SK-N-SH (cell line): ENCODE results near the gene CERKL. TPM values are rescaled to one million over a fixed set of nuclear protein-coding genes. Genes with fewer than 3 reads are reported as not detected.

ENCODE experiments used
- CTCF ChIA-PET: fragments of 300-600, 350-600 bp; formaldehyde crosslinking; extraction: SDS; loops from one replicate; lab custom pipeline; 2021; lab: Yijun Ruan, JAX
- POLR2A ChIA-PET: fragments of 350-600 bp; sonication (Branson Sonifier 250); formaldehyde crosslinking; extraction: SDS; loops from one replicate; lab custom pipeline; 2020; ENCODE audit warnings: antibody characterized with exemption, inconsistent platforms; lab: Yijun Ruan, JAX
- DNase-seq: peaks from one replicate; pipeline ENCODE4 v3.0.0; 2012
- H2AFZ ChIP-seq: fragments of 200-600 bp; sonication (generic); 2 replicates; pipeline ENCODE4 v1.8.1; 2016; ENCODE audit warnings: antibody characterized with exemption, mild to moderate bottlenecking, low read depth
- H3F3A ChIP-seq: fragments of 200-600 bp; sonication (generic); replicated peaks from 2 replicates; pipeline ENCODE3; 2016; ENCODE audit warnings: antibody characterized with exemption, mild to moderate bottlenecking; ENCODE audit not compliant: insufficient read depth
- H3K27ac ChIP-seq, 2 experiments: fragments of 200-500 bp in 1 of 2; fragments of 200-600 bp in 1 of 2; sonication (Bioruptor generic) in 1 of 2; sonication (generic), shearing (Covaris generic) in 1 of 2; 2 replicates each; pipeline versions ENCODE4 v1.5.1 to v1.6.1; 2014 to 2016; ENCODE audit warnings: low read depth in 2 of 2, inconsistent platforms in 1 of 2, low read length in 1 of 2, mild to moderate bottlenecking in 1 of 2, mixed read lengths in 1 of 2
- H3K27me3 ChIP-seq: fragments of 200-600 bp; sonication (generic), shearing (Covaris generic); 2 replicates; pipeline ENCODE4 v1.6.1; 2016; ENCODE audit warnings: mixed run types; ENCODE audit not compliant: insufficient read depth
- H3K36me3 ChIP-seq, 2 experiments: fragments of 200-500 bp in 1 of 2; fragments of 200-600 bp in 1 of 2; sonication (Bioruptor generic) in 1 of 2; sonication (generic) in 1 of 2; replicated peaks in 1 of 2; 2 replicates each; pipeline versions ENCODE3 to v1.5.1; 2014 to 2016; ENCODE audit warnings: low read length in 1 of 2, mild to moderate bottlenecking in 1 of 2; ENCODE audit not compliant: insufficient read depth in 2 of 2, control insufficient read depth in 1 of 2
- H3K4me1 ChIP-seq, 2 experiments: fragments of 200-500 bp in 1 of 2; fragments of 200-600 bp in 1 of 2; sonication (Bioruptor generic) in 1 of 2; sonication (generic), shearing (Covaris generic) in 1 of 2; 2 replicates each; pipeline versions ENCODE4 v1.5.1 to v1.6.1; 2014 to 2016; ENCODE audit warnings: low read depth in 1 of 2, low read length in 1 of 2, mixed run types in 1 of 2; ENCODE audit not compliant: insufficient read depth in 2 of 2, control insufficient read depth in 1 of 2
- H3K4me2 ChIP-seq: fragments of 200-600 bp; sonication (generic), shearing (Covaris generic); 2 replicates; pipeline ENCODE4 v1.6.1; 2017; ENCODE audit warnings: mixed run types
- H3K4me3 ChIP-seq, 2 experiments: fragments of 200-500 bp in 1 of 2; fragments of 200-600 bp in 1 of 2; sonication (Bioruptor generic) in 1 of 2; sonication (generic), shearing (Covaris generic) in 1 of 2; 2 replicates each; pipeline versions ENCODE4 v1.5.1 to v1.8.1; 2014 to 2016; ENCODE audit warnings: low read depth in 2 of 2, inconsistent platforms in 1 of 2, low read length in 1 of 2, mild to moderate bottlenecking in 1 of 2, mixed read lengths in 1 of 2, moderate library complexity in 1 of 2
- H3K79me2 ChIP-seq: fragments of 200-600 bp; sonication (generic); 2 replicates; pipeline ENCODE4 v1.8.1; 2017; ENCODE audit warnings: mild to moderate bottlenecking; ENCODE audit not compliant: insufficient read depth
- H3K9ac ChIP-seq: fragments of 200-600 bp; sonication (generic); 2 replicates; pipeline ENCODE4 v1.6.1; 2017; ENCODE audit warnings: mixed run types
- H3K9me2 ChIP-seq: fragments of 200-600 bp; sonication (generic); 2 replicates; pipeline ENCODE4 v1.6.1; 2017; ENCODE audit warnings: mixed run types
- H3K9me3 ChIP-seq: fragments of 200-600 bp; sonication (generic); 2 replicates; pipeline ENCODE4 v1.6.1; 2017; ENCODE audit warnings: mixed run types, mild to moderate bottlenecking, moderate library complexity
- H4K20me1 ChIP-seq: fragments of 200-600 bp; sonication (generic); 2 replicates; pipeline ENCODE4 v1.6.1; 2017; ENCODE audit warnings: mild to moderate bottlenecking, mixed run types; ENCODE audit not compliant: insufficient read depth
- CHD2 ChIP-seq: fragments of 150-350 bp; IDR thresholded peaks from 2 replicates; pipeline ENCODE4 v1.6.1; 2018; ENCODE audit warnings: low read length; ENCODE audit not compliant: partially characterized antibody
- ELF1 ChIP-seq: IDR thresholded peaks from 2 replicates; pipeline ENCODE4 v1.4.0; 2012
- EZH2phosphoT487 ChIP-seq: fragments of 200-600 bp; sonication (generic); IDR thresholded peaks from 2 replicates; pipeline ENCODE4 v1.6.1; 2017; ENCODE audit warnings: low read depth, mixed run types, mild to moderate bottlenecking, antibody characterized with exemption, moderate library complexity, borderline replicate concordance
- FOXM1 ChIP-seq: IDR thresholded peaks from 2 replicates; pipeline ENCODE4 v1.4.0; 2012; ENCODE audit warnings: low read depth, mild to moderate bottlenecking
- MEF2A ChIP-seq: IDR thresholded peaks from 2 replicates; pipeline ENCODE4 v1.4.0; 2012; ENCODE audit warnings: low read depth, borderline replicate concordance
- MXI1 ChIP-seq: IDR thresholded peaks from 2 replicates; pipeline ENCODE4 v1.6.1; 2012; ENCODE audit warnings: mild to moderate bottlenecking, low read depth, low read length, improper control_type of control experiment
- NFIC ChIP-seq: IDR thresholded peaks from 2 replicates; pipeline ENCODE4 v1.4.0; 2012; ENCODE audit warnings: borderline replicate concordance
- NRF1 ChIP-seq: IDR thresholded peaks from 2 replicates; pipeline ENCODE4 v1.6.1; 2012; ENCODE audit warnings: low read depth, mild to moderate bottlenecking, low read length
- PBX3 ChIP-seq: IDR thresholded peaks from 2 replicates; pipeline ENCODE4; 2012
- POLR2AphosphoS5 ChIP-seq: IDR thresholded peaks from 2 replicates; pipeline ENCODE4 v1.6.1; 2012; ENCODE audit warnings: low read depth, low read length
- RAD21 ChIP-seq: IDR thresholded peaks from 2 replicates; pipeline ENCODE4 v1.6.1; 2012; ENCODE audit warnings: mild to moderate bottlenecking, low read length
- RCOR1 ChIP-seq: fragments of 150-350 bp; IDR thresholded peaks from 2 replicates; pipeline ENCODE4 v1.6.1; 2017; ENCODE audit warnings: antibody characterized with exemption, low read length
- RFX5 ChIP-seq: IDR thresholded peaks from 2 replicates; pipeline ENCODE4 v1.6.1; 2012; ENCODE audit warnings: mild to moderate bottlenecking, improper control_type of control experiment, low read length
- RXRA ChIP-seq: IDR thresholded peaks from 2 replicates; pipeline ENCODE4 v1.4.0; 2012; ENCODE audit warnings: low read depth, mild to moderate bottlenecking, borderline replicate concordance
- SMC3 ChIP-seq: IDR thresholded peaks from 2 replicates; pipeline ENCODE4 v1.6.1; 2012; ENCODE audit warnings: low read depth, low read length, improper control_type of control experiment
- TAF1 ChIP-seq: IDR thresholded peaks from 2 replicates; pipeline ENCODE4 v1.6.1; 2012; ENCODE audit warnings: low read depth, mild to moderate bottlenecking, low read length, moderate library complexity, borderline replicate concordance
- TCF12 ChIP-seq: IDR thresholded peaks from 2 replicates; pipeline ENCODE4 v1.4.0; 2012
- USF1 ChIP-seq: IDR thresholded peaks from 2 replicates; pipeline ENCODE4 v1.4.0; 2012; ENCODE audit warnings: low read depth, borderline replicate concordance
- polyA plus RNA-seq, 3 experiments: library from polyadenylated mRNA; depleted of rRNA; stranded (reverse); fragments of >200 nt; gene quantifications; 2 replicates each; pipeline ENCODE4 v1.2.3, GENCODE V29; 2012
- TF ChIP-seq, protein P1 (sequence below): fragments of 150-350 bp; IDR thresholded peaks from 2 replicates; pipeline ENCODE4 v1.6.1; 2017; ENCODE audit warnings: antibody characterized with exemption, low read length, low read depth, borderline replicate concordance
- TF ChIP-seq, protein P2 (sequence below): IDR thresholded peaks from 2 replicates; pipeline ENCODE4 v1.4.0; 2012; ENCODE audit warnings: low read depth

Gene CERKL
- polyA plus RNA-seq, 1 of the 3 experiments (the other 2 are of a cell fraction): 0.07 TPM

DNA sequence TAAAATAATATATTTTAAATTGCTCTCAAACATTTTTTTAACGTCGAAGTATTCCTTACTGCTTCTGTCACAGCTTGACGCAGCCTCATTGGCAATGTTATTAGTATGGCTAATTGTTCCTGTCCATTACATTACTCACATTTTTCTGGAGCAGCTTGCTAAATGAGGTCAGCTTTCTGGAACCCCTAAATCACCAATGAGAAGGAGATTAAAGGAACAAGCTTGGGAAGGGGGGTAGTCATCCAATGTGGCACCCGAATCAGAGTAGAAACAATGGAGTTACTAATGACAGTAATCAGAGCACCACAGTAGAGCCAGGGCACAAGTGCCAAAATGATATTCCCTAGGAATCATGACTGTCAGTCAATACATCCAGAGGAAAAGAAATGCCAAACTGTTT, 18.3 kb upstream of the CERKL start (continued):
- no peak for TF ChIP-seq POLR2AphosphoS5

DNA sequence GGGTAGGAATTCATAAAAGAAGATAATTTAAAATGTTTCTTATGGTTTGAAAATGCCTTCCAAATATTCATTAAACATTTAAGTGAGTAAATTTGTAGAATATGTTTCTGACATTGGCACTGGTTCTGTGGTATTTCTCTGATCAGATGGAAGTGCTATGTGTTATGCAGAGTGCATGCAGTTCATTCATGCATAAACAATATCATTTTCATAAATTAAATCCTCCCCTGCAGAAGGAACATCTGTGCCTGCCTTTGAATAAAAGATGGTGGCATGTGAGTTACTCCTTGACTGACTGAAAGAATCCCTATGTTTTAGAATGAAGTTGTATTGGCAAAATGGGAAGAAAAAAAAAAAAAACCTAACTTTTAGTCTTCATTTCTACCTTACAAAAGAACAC, 17.6 kb upstream of the CERKL start:
- Histone ChIP-seq H3K4me2 (no peak overlapping the region), H3K9ac (no peak overlapping the region), H4K20me1 (no peaks in the 10 kb centered on the region), H3F3A (peaks cover 3% of the 10 kb centered on the region), H3K4me3 (no peak overlapping the region), H3K36me3 (no peaks in the 10 kb centered on the region), H3K27ac (no peak overlapping the region), H3K4me1 (no peaks in the 10 kb centered on the region; a peak in 2 of 4 replicates), H3K9me2 (no peaks in the 10 kb centered on the region), H3K27me3 (no peaks in the 10 kb centered on the region), H2AFZ (no peak overlapping the region), H3K9me3 (no peaks in the 10 kb centered on the region), H3K79me2 (no peaks in the 10 kb centered on the region)
- TF ChIP-seq POLR2AphosphoS5: no peak
- TF ChIP-seq EZH2phosphoT487: no peak
- no peak for TF ChIP-seq RXRA
- no peak for TF ChIP-seq NRF1
- no peak for TF ChIP-seq RFX5
- TF ChIP-seq RCOR1: no peak
- no peak for TF ChIP-seq TAF1
- no peak for TF ChIP-seq ELF1
- TF ChIP-seq RAD21: no peak
- TF ChIP-seq TCF12: no peak
- no peak for TF ChIP-seq PBX3
- no peak for TF ChIP-seq MXI1
- TF ChIP-seq CHD2: no peak
- TF ChIP-seq SMC3: no peak
- TF ChIP-seq NFIC: no peak
- TF ChIP-seq FOXM1: no peak
- TF ChIP-seq, protein P1, sequence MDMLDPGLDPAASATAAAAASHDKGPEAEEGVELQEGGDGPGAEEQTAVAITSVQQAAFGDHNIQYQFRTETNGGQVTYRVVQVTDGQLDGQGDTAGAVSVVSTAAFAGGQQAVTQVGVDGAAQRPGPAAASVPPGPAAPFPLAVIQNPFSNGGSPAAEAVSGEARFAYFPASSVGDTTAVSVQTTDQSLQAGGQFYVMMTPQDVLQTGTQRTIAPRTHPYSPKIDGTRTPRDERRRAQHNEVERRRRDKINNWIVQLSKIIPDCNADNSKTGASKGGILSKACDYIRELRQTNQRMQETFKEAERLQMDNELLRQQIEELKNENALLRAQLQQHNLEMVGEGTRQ: no peak
- no peak for TF ChIP-seq USF1
- TF ChIP-seq, protein P2, sequence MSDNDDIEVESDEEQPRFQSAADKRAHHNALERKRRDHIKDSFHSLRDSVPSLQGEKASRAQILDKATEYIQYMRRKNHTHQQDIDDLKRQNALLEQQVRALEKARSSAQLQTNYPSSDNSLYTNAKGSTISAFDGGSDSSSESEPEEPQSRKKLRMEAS: no peak
- TF ChIP-seq MEF2A: no peak
- ChIA-PET POLR2A (no interaction called here), CTCF (interaction anchor here (0.9 kb wide), 1 partner anchor 11 kb away, joined by 3 read pairs; no protein-coding TSS in a partner anchor)
- DNase-seq: no peak
